HG03439 (cell line): ENCODE measurements around the gene MDM4.
A peak's percentile ranks its signal among the peaks of the same experiment; 100 is the strongest.

ENCODE experiments used
- ATAC-seq: cut with Tn5 transposase; IDR thresholded peaks from one replicate; pipeline ENCODE4 v1.9.1; 2021; ENCODE audit warnings: mild to moderate bottlenecking, moderate library complexity; ENCODE audit not compliant: unreplicated experiment

The MDM4 gene

GRCh38 chr1:204487256-204487615 lies 29.0 kb upstream of the MDM4 start:
- no peak for ATAC-seq

DNA sequence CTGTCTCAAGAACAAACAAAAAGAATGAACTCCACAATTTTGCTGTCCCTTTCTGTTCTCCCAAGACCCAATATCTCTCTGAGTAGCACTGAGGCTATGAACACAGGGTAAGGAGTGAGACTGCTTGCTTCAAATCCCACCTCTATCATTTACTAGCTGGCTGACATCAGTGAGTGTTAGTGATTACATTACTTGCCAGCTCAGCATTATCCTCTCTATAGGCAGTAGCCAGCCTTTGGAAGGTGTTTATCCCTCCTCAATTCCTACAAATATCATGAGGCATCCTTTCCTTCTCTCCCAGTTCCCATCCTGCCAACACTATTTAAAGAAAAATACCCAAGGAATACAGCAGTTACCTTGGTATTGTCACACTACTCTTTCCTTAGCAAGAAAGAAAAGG lies 24.6 kb upstream of the MDM4 start:
- no peak for ATAC-seq

DNA sequence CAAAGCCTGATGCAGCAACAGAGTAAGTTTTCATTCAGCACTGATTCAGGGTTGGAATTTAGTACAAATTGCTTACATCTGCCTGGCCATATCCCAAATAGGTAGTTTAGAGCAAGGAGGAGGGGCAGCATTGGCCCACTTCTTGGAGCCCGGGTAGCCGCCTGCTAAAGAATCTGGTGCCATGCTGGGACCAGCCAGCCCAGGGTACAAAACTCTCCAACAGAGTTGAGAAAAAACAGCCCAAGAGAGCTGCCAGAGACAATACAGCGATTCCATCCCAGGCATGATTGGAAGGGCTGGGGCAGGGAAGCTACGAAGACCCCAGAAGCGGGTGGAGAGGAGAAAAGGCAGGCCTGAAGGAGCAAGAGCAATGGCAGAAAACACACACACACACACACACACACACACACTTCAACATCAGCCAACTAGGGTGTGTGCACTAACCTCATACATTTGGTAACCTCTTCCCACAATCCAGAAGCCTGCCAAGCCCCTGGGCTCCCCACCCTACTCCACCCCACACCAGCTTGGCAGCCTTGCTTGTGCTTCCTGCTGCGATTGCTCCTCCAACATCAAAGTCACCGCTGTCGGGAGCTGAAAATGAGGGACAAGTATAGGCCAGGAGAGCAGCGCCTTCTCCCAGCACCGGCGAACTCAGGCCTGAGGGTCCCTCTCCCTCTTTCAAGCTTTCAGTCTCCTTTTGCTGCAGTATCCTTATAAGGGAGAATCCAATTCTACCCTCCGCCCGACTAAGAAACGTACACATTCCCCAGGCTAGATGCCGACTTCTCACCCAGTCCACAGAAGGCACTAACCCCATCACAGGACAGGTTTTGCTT lies 22.8 kb upstream of the MDM4 start:
- ATAC-seq: no peak

GRCh38 chr1:204493984-204494280 lies 22.3 kb upstream of the MDM4 start:
- peak; percentile 17 for ATAC-seq

- peak; percentile 73 for ATAC-seq
Measured at GRCh38 chr1:204494281-204495077, 21.7 kb upstream of the MDM4 start, which contains the start of gene PIK3C2B. TSS of gene PIK3C2B (minus strand) at chr1:204494805. CDS start at chr1:204469802, 25,003 bp downstream.

DNA sequence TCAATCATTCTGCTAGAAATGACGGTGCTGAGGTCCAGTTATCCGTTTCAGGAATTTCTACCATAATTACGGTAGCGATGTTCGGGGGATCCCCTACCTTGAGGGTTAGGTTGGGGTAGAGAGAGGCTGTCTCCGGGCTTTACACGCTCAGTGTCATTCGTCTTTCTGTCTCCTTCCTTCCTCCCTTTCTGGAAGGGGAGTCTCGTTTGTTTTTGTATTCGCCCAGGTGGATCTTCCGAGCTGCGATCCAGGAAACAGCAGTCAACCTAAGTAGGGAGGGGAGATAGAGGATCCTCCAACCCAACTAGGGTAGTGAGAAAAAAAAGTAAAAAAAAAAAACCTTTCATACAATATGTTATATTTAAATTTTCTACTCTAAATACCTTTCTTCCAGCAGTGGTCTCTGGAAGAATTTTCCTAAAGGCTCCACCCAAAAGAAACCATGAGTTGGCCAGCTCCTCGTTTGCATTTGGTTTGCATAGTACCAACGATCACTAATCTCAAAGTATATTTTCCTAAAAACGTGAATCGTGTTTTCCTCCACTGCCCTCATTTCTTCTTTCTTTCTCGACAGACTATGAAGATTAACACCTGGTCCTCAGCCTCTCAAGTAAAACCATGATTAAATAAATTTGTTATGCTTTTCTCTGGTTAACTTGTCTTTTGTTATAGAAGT lies 21.0 kb upstream of the MDM4 start:
- ATAC-seq: peak; percentile 37

DNA sequence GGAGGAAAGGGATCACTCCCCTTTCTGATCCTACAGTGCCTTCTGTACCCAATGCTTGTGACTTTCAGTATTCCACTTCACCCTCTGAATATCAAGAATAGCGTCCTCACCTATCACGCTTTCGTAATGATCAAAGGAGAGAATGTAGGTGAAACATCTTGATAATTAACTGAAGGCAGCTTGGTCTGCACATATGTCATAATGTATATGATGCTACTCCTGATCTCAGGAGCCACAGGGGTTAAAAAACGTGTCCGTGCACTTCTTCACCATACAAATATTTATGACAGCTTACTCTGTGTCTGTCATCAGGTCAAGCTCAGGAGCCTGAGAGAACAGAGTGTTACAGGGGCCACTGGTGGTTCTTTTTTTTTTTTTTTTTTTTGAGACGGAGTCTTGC lies 20.4 kb upstream of the MDM4 start:
- no peak for ATAC-seq

DNA sequence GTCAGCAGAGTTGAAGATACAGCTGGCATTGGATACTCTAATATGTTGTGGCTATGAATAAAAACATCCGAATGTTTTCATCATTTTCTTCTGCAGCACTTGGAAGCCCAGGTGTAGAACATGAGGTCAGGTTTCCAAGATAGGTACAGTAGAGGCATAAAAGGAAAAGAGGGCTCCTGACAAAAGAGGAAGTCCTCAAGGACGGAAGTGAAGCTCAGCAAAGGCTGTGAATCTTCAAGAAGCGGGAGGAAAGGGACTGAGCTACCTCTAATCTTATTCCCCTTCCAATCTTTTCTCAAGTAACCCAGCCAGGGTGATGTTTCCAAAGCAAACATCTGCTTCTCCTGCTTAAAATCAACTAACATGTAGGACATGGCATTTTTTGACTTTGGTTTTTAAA lies 17.2 kb upstream of the MDM4 start:
- ATAC-seq: no peak

DNA sequence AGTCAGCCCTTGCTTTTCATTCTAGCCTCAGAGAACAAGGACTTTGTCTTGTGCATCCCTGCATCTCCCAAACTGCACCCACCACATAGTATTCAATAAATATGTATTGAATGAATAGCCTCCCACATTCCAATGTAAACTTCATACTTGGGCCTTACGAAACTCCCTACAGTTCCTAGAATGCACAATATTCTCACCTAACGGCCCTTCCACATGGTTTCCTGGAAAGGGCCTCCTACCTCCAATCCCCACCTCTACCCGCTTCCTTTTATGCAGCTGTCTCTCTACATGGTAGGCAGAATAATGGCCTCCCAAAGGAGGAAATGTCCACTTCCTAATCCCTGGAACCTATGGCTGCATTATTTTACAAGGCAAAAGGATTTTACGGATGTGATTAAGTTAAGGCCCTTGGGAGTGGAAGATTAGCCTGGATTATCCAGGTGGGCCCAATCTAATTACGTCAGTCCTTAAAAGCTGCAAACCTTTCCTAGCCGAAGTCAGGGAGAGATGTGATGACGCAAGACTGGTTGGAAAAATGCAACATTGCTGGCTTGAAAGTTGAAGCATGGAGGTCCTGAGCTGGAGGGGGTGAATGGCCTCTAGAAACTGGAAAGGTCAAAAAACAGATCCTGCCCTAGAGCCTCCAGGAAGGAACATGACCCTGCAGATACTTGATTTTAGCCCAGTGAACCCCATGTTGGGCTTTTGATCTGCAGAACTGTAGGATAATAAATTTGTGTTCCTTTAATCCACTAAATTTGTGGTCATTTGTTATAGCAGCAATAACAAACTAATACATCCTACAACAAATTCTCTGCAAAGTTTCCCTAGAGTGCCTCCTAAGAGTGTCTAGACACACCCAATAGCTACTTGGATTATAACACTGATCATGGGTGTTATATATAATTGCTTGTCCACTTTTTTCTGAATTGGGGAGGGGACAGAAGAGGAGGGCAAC lies 16.4 kb upstream of the MDM4 start:
- ATAC-seq: no peak

- ATAC-seq: no peak
Measured at GRCh38 chr1:204502241-204502640, 14.0 kb upstream of the MDM4 start.

GRCh38 chr1:204503122-204503912 lies 12.9 kb upstream of the MDM4 start:
- ATAC-seq: no peak

DNA sequence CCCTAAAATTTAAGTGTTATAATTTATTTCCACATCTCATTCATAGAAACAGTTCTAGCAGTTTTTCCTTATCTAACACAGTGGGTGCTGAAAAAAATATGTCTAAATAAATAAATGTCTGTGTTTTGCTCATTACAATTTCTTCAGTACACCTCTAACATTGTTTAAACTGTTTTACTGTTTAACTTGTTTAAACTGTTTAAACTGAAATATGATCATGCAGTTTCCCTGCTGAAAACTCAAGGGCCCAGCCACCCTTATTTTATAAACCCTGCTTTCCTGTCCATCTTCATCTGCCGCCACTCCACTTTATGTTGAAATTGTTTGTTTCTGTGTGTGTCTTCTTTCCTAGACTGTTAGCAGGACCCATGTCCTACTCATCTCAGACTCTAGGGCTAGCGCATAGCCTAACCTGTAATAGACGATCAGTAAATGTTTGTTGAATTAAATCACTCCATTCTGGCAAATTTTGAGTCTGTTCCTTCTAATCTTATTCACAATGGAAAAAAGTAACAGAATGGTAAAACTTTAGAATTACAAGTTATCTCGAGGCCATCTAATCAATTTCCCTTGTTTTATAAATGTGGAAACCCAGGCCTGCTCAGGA lies 12.2 kb upstream of the MDM4 start:
- no peak for ATAC-seq

DNA sequence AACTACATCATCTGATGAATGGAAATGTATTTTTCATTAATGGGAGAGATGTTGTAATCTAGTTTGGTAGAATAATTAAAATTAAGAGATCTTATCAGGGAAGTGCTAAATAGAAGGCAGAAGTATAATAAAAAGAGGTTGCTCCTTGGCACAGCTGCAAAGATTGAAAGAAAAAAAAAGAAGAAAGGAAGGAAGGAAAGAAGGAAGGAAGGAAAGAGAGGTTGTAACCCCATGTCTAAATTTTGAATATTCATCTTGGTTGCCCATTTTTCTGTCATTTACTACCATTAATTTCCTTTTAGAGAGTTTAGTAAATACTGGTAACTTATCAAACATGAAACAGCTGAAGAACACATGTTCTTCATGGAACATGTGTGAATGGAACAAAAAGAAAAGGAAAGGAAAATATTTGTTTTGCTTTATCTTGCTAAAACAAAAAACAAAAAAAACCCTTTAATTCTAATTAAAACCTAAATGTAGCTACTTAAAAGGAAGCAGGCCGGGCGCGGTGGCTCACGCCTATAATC lies 10.5 kb upstream of the MDM4 start:
- no peak for ATAC-seq

GRCh38 chr1:204506201-204506968 lies 9.8 kb upstream of the MDM4 start:
- ATAC-seq: peak; percentile 73

- peak; percentile 53 for ATAC-seq
Measured at GRCh38 chr1:204506969-204507316, 9.3 kb upstream of the MDM4 start.

- peak; percentile 18 for ATAC-seq
Measured at GRCh38 chr1:204507317-204508105, 8.7 kb upstream of the MDM4 start.

DNA sequence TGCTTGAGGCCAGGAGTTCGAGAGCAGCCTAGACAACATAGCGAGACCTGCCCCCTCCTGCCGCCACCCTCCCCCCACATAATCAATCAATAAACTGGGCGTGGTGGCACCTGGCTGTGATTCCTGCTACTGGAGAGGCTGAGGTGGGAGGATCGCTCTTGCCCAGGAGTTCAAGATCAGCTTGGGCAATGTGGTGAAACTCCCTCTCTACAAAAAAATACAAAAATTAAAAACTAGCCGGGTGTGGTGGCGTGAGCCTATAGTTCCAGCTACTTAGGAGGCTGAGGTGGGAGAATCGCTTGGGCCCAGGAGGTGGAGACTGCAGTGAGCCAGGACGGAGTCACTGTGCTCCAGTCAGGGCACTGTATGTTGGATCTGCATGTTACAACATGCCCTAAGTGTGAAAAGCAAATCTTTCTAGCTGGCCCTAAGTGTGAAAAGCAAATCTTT lies 7.0 kb upstream of the MDM4 start:
- ATAC-seq: no peak

- ATAC-seq: no peak
Measured at GRCh38 chr1:204511366-204511765, 4.8 kb upstream of the MDM4 start.
